Duodenal mucosa (tissue), 2 donors: ENCODE data around the gene TNFAIP8L3.

Experiments used
- H3K27ac ChIP-seq: one replicate; pipeline ENCODE4 v1.7.0; 2013; ENCODE audit warnings: low read depth, low read length
- H3K27me3 ChIP-seq, 2 donors: one replicate each; pipeline ENCODE4 v1.7.0; 2013; ENCODE audit warnings: low read length in 2 of 2, control low read depth in 1 of 2; ENCODE audit not compliant: insufficient read depth in 2 of 2, control insufficient read depth in 1 of 2
- H3K36me3 ChIP-seq, 2 donors: one replicate each; pipeline ENCODE4 v1.7.0; 2013; ENCODE audit warnings: low read length in 2 of 2, control low read depth in 1 of 2; ENCODE audit not compliant: insufficient read depth in 2 of 2, control insufficient read depth in 1 of 2
- H3K4me1 ChIP-seq, 2 donors: one replicate each; pipeline ENCODE4 v1.7.0; 2013; ENCODE audit warnings: low read length in 2 of 2, control low read depth in 1 of 2; ENCODE audit not compliant: insufficient read depth in 2 of 2, control insufficient read depth in 1 of 2
- H3K4me3 ChIP-seq, 2 donors: one replicate each; pipeline ENCODE4 v1.7.0; 2013; ENCODE audit warnings: low read length in 2 of 2, low read depth in 1 of 2
- H3K9ac ChIP-seq, 2 donors: one replicate each; pipeline ENCODE4 v1.7.0; 2013; ENCODE audit warnings: low read length in 2 of 2, low read depth in 1 of 2
- H3K9me3 ChIP-seq, 2 donors: one replicate each; pipeline ENCODE4 v1.7.0; 2013; ENCODE audit warnings: low read length in 2 of 2, control low read depth in 1 of 2; ENCODE audit not compliant: control insufficient read depth in 1 of 2

Gene TNFAIP8L3

DNA sequence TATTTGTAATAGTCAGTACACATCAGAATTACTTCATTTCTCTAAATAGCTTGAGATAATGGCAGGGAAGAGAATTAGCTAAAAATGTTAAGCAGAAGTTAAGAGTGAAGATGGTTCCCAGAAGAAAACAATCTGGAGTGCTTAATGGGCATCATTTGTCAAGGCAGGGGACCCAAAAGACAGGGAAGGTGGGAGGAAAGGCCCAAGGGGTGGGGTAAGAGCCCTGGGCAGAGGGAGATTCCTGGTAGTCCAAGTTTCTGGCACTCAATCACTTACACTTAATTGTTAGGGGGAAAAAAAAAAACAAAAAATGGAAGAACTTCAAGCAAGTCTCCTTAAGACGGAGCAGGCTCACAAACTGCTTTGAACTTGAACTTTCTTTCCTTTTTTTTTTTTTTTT is 28.9 kb downstream of the TNFAIP8L3 start:
- Histone ChIP-seq H3K4me1 (no peaks in the 10 kb centered on the region), H3K9me3 (no peaks in the 10 kb centered on the region), H3K36me3 (no peaks in the 10 kb centered on the region), H3K27me3 (no peaks in the 10 kb centered on the region), H3K27ac (no peak overlapping the region), H3K9ac (no peak overlapping the region), H3K4me3 (no peak overlapping the region)

DNA sequence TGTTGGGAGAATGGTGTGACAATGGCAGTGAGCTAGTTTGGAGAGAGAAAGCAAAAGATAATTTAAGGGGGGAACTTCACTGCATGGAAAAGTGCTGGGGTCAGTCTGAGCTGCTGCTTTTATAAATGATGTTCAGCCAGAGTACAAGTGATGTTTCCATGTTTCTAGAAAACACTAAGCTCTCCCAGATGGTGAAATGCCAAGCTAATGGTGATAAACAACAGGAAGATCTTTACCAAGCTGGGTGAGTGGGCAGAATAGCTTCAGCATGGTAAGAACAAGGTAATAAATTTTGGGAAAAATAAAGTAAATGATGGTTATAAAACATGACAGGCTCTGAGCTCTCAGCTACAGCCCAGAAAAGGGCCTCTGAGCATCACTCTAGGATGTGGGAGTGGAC is 29.4 kb downstream of the TNFAIP8L3 start:
- Histone ChIP-seq H3K4me1 (no peaks in the 10 kb centered on the region), H3K36me3 (no peaks in the 10 kb centered on the region), H3K9me3 (no peaks in the 10 kb centered on the region), H3K4me3 (no peak overlapping the region), H3K27ac (no peak overlapping the region), H3K9ac (no peak overlapping the region), H3K27me3 (no peaks in the 10 kb centered on the region)

DNA sequence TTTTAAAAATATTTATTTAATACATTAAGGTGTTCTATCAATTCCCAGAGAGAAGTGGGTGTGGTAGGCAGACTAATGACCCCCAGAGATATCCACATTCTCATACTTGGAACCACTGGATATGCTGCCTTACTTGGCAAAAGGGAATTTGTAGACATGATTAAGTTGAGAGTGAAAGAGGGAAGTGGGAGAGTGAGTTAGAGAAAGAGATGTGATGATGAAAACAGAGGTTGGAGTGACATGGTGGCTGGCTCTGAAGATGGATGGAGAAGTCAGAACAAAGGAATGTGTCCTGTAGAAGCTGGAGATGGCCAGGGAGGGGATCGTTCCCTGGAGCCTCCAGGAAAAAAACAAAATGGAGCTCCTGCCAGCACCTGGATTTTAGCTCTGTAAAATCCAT is 32.0 kb downstream of the TNFAIP8L3 start:
- no peak overlapping the region for H3K4me3 ChIP-seq
- no peaks in the 10 kb centered on the region for H3K36me3 ChIP-seq
- no peaks in the 10 kb centered on the region for H3K27me3 ChIP-seq
- no peak overlapping the region for H3K9ac ChIP-seq
- no peaks in the 10 kb centered on the region for H3K9me3 ChIP-seq
- H3K27ac ChIP-seq = no peak overlapping the region
- H3K4me1 ChIP-seq = no peaks in the 10 kb centered on the region

DNA sequence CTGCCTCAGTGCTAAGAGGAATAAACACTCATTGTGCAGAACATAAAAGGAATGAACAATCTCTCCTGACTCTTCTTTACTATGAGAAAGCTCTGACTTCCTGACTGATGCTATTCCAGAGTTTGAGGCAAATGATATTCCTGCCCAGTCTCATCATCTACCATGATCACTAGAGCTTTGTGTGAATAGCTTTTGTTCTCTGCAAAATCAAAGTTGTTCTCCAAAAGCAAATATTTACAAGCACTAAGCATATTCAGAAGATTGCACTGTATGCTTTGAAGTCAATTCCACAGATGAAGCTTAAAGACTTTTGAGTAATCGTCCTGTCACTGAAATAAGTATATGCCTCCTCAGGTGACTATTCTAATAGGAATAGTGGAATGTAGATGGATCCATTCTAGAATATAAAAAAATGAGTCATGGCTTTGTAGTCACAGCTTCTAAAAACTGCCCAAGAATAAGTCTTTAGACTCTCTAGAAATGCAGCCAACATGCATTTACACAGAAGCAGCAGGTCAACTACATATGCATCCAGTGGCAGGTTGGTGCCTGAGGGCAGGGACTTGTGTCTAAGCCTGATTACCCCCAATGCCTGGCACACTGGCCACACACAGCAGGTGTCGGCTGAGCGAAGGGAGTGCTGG is 34.6 kb downstream of the TNFAIP8L3 start:
- Histone ChIP-seq H3K9me3 (no peaks in the 10 kb centered on the region), H3K9ac (no peak overlapping the region), H3K27ac (no peak overlapping the region), H3K36me3 (no peaks in the 10 kb centered on the region), H3K27me3 (no peaks in the 10 kb centered on the region), H3K4me1 (no peaks in the 10 kb centered on the region), H3K4me3 (no peak overlapping the region)

DNA sequence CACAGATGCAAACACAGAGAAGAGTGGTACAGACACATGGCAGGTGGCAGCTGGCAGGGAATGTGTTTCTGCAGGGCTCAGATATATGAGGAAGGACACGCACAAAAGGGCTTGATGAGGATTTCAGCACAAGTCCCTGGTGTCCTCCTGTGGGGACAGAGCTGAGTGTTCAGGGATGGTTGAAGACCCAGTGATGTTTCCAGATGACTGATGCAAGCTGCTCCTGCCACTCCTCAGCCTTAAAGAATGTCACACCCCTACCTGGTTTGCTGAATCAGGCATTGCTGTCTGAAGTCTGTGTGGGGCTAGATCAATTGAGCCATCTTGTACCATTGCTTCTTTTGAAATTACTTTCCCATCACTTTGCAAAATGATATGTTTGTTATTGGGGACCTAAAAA is 40.2 kb downstream of the TNFAIP8L3 start:
- Histone ChIP-seq H3K27ac (no peak overlapping the region), H3K4me3 (no peak overlapping the region), H3K36me3 (no peaks in the 10 kb centered on the region), H3K9me3 (no peaks in the 10 kb centered on the region), H3K27me3 (no peaks in the 10 kb centered on the region), H3K9ac (no peak overlapping the region), H3K4me1 (no peaks in the 10 kb centered on the region)

DNA sequence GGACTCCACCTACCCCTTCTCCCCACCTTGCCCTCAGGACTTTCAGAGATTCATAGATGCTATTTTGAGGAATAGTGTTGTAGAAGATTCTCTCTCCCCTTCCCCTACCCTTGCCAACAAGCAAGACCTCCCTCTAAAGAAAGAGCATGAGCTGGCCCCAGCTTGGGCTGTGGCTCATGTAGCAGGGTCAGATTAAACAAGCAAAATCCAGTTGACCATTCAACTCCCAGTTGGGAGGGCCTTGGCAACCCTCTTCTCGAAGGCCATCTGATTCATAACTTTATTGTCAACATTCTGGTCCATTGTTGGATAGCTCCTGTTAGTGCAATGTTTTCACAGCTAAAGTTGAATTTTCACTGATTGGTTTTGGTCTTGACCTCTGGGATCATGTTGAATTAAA is 41.1 kb downstream of the TNFAIP8L3 start:
- H3K36me3 ChIP-seq = no peaks in the 10 kb centered on the region
- H3K27me3 ChIP-seq = no peaks in the 10 kb centered on the region
- H3K27ac ChIP-seq = no peak overlapping the region
- no peaks in the 10 kb centered on the region for H3K4me1 ChIP-seq
- no peak overlapping the region for H3K9ac ChIP-seq
- no peak overlapping the region for H3K4me3 ChIP-seq
- H3K9me3 ChIP-seq = no peaks in the 10 kb centered on the region

DNA sequence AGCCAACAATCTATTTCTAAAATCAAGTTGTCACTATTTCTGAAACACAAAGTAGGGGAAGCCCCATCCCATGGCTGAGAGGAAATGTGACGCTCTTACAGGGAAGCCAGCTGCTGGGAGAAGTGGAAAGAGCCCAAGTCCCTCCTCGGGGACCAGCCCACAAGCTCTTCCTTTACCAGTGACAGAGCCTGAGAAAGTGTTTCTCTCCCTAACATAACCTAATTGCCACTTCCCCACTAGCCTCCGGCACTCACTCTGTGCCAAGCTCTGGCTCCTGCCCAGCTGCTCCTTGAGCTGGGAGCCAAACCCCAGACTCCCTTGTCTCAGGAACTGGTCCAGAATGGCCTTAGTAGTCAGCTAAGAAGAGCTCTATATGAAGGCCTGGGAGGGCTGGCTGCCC is 42.9 kb downstream of the TNFAIP8L3 start:
- Histone ChIP-seq H3K27ac (no peak overlapping the region), H3K9ac (no peak overlapping the region), H3K27me3 (no peaks in the 10 kb centered on the region), H3K9me3 (no peaks in the 10 kb centered on the region), H3K4me3 (no peak overlapping the region), H3K36me3 (no peaks in the 10 kb centered on the region), H3K4me1 (peaks cover 13 to 15% of the 10 kb centered on the region in 2 donors)

DNA sequence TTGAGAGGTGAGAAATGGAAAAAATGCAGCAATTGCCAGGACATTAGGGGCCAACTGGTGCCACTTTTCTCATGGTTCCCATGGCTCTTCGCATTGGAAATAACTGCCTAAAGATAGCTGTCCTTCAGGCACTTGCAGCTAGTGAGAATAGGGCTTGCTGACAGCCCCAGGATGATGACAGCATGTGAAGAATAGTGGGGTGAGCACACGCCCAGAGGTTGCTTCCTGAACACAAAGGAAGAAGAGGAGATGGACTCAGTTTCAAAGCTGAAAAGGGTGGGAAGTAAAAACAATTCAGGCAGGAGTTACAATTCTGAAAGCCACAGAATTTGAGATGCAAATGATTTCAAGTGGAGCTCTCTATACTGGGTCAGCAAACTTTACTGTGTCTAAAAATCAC is 45.6 kb downstream of the TNFAIP8L3 start:
- Histone ChIP-seq H3K9ac (no peak overlapping the region), H3K36me3 (no peaks in the 10 kb centered on the region), H3K4me3 (no peak overlapping the region), H3K4me1 (peaks cover 14 to 16% of the 10 kb centered on the region in 2 donors), H3K27ac (no peak overlapping the region), H3K9me3 (no peaks in the 10 kb centered on the region), H3K27me3 (no peaks in the 10 kb centered on the region)

DNA sequence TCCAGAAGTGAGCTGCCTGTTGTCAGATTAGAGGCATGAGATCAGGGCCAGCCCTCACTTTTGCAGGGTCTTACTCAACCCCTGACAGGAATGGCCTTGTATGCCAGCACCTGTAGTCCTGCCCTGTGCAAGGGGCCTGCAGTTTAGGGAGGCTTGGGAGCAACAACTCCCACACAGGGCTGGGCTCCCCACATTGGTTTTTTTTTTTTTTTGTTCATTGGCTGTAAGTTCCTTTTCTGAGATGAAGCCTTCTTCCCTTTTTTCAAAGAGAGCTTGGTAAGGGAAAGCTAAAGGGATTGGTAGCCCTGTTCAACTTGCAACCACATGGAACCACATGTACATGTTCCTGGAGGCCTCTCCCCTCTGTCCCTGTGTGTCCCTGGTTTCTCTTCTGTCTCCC is 46.4 kb downstream of the TNFAIP8L3 start:
- no peaks in the 10 kb centered on the region for H3K36me3 ChIP-seq
- no peak overlapping the region for H3K27ac ChIP-seq
- H3K4me3 ChIP-seq = no peak overlapping the region
- H3K4me1 ChIP-seq = peaks cover 14 to 16% of the 10 kb centered on the region in 2 donors
- H3K27me3 ChIP-seq = no peaks in the 10 kb centered on the region
- H3K9me3 ChIP-seq = no peaks in the 10 kb centered on the region
- no peak overlapping the region for H3K9ac ChIP-seq

DNA sequence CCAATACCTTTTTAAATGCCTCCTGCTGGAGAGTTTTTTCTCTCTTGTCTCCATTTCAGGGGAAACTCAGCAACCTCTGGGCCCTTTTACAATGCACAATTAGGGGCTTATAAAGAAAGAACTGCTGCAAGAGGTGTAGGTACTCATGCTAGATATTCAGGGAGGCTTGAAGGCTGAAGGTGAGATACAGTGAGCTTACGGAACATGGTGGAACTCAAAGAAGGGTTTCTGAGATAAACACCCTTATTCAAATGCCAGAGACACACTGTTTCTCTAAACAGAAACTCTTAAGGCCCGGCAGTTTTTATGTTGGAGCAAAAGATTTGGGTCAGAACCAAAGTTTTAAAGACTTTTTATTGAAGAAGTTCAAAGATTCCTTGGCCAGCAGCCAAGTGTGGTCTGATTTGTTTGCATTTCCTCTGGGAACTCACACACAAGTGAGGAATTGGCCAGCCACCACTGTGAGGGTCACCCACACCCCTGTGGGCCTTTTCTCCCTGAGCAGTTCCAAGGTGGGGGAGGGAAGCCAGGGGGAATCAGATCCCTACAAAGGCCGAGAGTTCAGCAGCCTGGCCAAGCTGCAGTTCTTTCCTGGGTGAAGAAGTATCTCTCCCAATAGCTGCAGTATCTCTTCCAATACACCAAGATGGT is 47.8 kb downstream of the TNFAIP8L3 start:
- no peaks in the 10 kb centered on the region for H3K36me3 ChIP-seq
- H3K9ac ChIP-seq = no peak overlapping the region
- H3K27me3 ChIP-seq = no peaks in the 10 kb centered on the region
- H3K9me3 ChIP-seq = no peaks in the 10 kb centered on the region
- no peak overlapping the region for H3K27ac ChIP-seq
- H3K4me3 ChIP-seq = peak overlapping the region in 1 of 2 donors; percentile 9
- peaks cover 14 to 16% of the 10 kb centered on the region in 2 donors for H3K4me1 ChIP-seq
